WTC11 (cell line): Measurements from ENCODE around the gene ADAM8. TPM values are rescaled to one million over a fixed set of nuclear protein-coding genes. Genes with fewer than 3 reads are reported as not detected.

Source experiments
- ATAC-seq: fragments of 200-7000 bp; cut with Tn5 transposase; 2 replicates; pipeline ENCODE4 v1.10.0; 2021; ENCODE audit warnings: mild to moderate bottlenecking, moderate library complexity
- CTCF ChIA-PET: fragments of 300-600 bp; sonication (Branson Sonifier 250); formaldehyde crosslinking; loops from one replicate; lab custom pipeline; 2021; ENCODE audit warnings: antibody characterized with exemption; lab: Charles Lee
- POLR2A ChIA-PET: fragments of 350-600 bp; sonication (Branson Sonifier 250); formaldehyde crosslinking; loops from one replicate; lab custom pipeline; 2021; ENCODE audit warnings: antibody characterized with exemption; lab: Charles Lee
- DNase-seq: peaks from one replicate; pipeline ENCODE4 v3.0.0; 2021; ENCODE audit warnings: low spot score
- H3K27ac Mint-ChIP-seq: 2 replicates; pipeline ENCODE4 v1.8.0; 2021; ENCODE audit warnings: mixed read lengths
- H3K27me3 Mint-ChIP-seq: 2 replicates; pipeline ENCODE4 v1.8.0; 2021; ENCODE audit warnings: low read depth, mild to moderate bottlenecking, moderate library complexity, mixed read lengths
- H3K36me3 Mint-ChIP-seq: 2 replicates; pipeline ENCODE4 v1.8.0; 2021; ENCODE audit warnings: mixed read lengths
- H3K4me1 Mint-ChIP-seq: 2 replicates; pipeline ENCODE4 v1.8.0; 2022; ENCODE audit warnings: mixed read lengths
- H3K4me3 Mint-ChIP-seq: 2 replicates; pipeline ENCODE4 v1.8.0; 2021; ENCODE audit warnings: mild to moderate bottlenecking, moderate library complexity, mixed read lengths
- H3K9me3 Mint-ChIP-seq: 2 replicates; pipeline ENCODE4 v1.8.0; 2021; ENCODE audit warnings: mixed read lengths
- CDX4 ChIP-seq: fragments of 250-450 bp; sonication (Bioruptor Pico); IDR thresholded peaks from 2 replicates; pipeline ENCODE4 v1.9.0; 2021; ENCODE audit warnings: moderate library complexity, mild to moderate bottlenecking, inconsistent platforms, borderline replicate concordance
- CREB1 ChIP-seq: sonication (generic); formaldehyde crosslinking; IDR thresholded peaks from 2 replicates; pipeline ENCODE4 v1.8.0; 2023; ENCODE audit warnings: mild to moderate bottlenecking, missing genetic modification reagents
- CREM ChIP-seq: sonication (generic); formaldehyde crosslinking; IDR thresholded peaks from 2 replicates; pipeline ENCODE4 v1.8.1; 2022; ENCODE audit warnings: mild to moderate bottlenecking, missing genetic modification reagents, moderate library complexity
- CTCF ChIP-seq: fragments of 200-600 bp; IDR thresholded peaks from 2 replicates; pipeline ENCODE4 v1.8.0; 2022; ENCODE audit warnings: antibody characterized with exemption
- FOXP1 ChIP-seq: sonication (generic); formaldehyde crosslinking; IDR thresholded peaks from 2 replicates; pipeline ENCODE4 v1.8.0; 2022; ENCODE audit warnings: missing genetic modification reagents, mild to moderate bottlenecking, moderate library complexity, borderline replicate concordance
- GTF2I ChIP-seq: fragments of 250-450 bp; sonication (Bioruptor Pico); conservative IDR thresholded peaks from 2 replicates; pipeline ENCODE4 v1.4.0; 2021; ENCODE audit warnings: mild to moderate bottlenecking
- IRF1 ChIP-seq: sonication (generic); formaldehyde crosslinking; IDR thresholded peaks from 2 replicates; pipeline ENCODE4 v1.8.0; 2023; ENCODE audit warnings: missing genetic modification reagents
- JUN ChIP-seq: sonication (generic); formaldehyde crosslinking; IDR thresholded peaks from 2 replicates; pipeline ENCODE4 v1.8.0; 2023; ENCODE audit warnings: mild to moderate bottlenecking, missing genetic modification reagents
- MLX ChIP-seq: sonication (generic); formaldehyde crosslinking; IDR thresholded peaks from 2 replicates; pipeline ENCODE4 v1.8.1; 2023; ENCODE audit warnings: mild to moderate bottlenecking, missing genetic modification reagents, moderate library complexity
- NR1H2 ChIP-seq: sonication (generic); formaldehyde crosslinking; IDR thresholded peaks from 2 replicates; pipeline ENCODE4 v1.9.0; 2021; ENCODE audit warnings: mild to moderate bottlenecking, moderate library complexity, missing genetic modification reagents
- NR2C2 ChIP-seq: sonication (generic); formaldehyde crosslinking; IDR thresholded peaks from 2 replicates; pipeline ENCODE4 v1.8.0; 2022; ENCODE audit warnings: mild to moderate bottlenecking, missing genetic modification reagents
- NR3C1 ChIP-seq: sonication (generic); formaldehyde crosslinking; conservative IDR thresholded peaks from 2 replicates; pipeline ENCODE4 v1.8.1; 2023; ENCODE audit warnings: low read depth, mild to moderate bottlenecking, missing genetic modification reagents
- SP1 ChIP-seq: sonication (generic); formaldehyde crosslinking; conservative IDR thresholded peaks from 2 replicates; pipeline ENCODE4 v1.8.1; 2022; ENCODE audit warnings: missing genetic modification reagents
- TEAD1 ChIP-seq: sonication (generic); formaldehyde crosslinking; IDR thresholded peaks from 2 replicates; pipeline ENCODE4 v1.8.0; 2022; ENCODE audit warnings: mild to moderate bottlenecking, missing genetic modification reagents
- TP53 ChIP-seq: sonication (generic); formaldehyde crosslinking; IDR thresholded peaks from 2 replicates; pipeline ENCODE4 v1.8.1; 2023; ENCODE audit warnings: mild to moderate bottlenecking, missing genetic modification reagents
- ZNF138 ChIP-seq: sonication (generic); formaldehyde crosslinking; conservative IDR thresholded peaks from 2 replicates; pipeline ENCODE4 v1.8.1; 2022; ENCODE audit warnings: mild to moderate bottlenecking, moderate library complexity, missing genetic modification reagents
- ZNF263 ChIP-seq: sonication (generic); formaldehyde crosslinking; IDR thresholded peaks from 2 replicates; pipeline ENCODE4 v1.8.1; 2022; ENCODE audit warnings: low read depth, mild to moderate bottlenecking, moderate library complexity, missing genetic modification reagents
- ZNF396 ChIP-seq: fragments of 250-450 bp; sonication (Bioruptor Pico); IDR thresholded peaks from 2 replicates; pipeline ENCODE4 v1.8.0; 2021; ENCODE audit warnings: mild to moderate bottlenecking, moderate library complexity, borderline replicate concordance
- ZNF416 ChIP-seq: fragments of 250-450 bp; sonication (Bioruptor Pico); IDR thresholded peaks from 2 replicates; pipeline ENCODE4 v1.9.0; 2021; ENCODE audit warnings: mild to moderate bottlenecking, inconsistent platforms
- ZNF423 ChIP-seq: fragments of 250-450 bp; sonication (Bioruptor Pico); IDR thresholded peaks from 2 replicates; pipeline ENCODE4 v2.1.2; 2022; ENCODE audit warnings: mild to moderate bottlenecking, moderate library complexity
- total RNA-seq: library from RNA; stranded (reverse); gene quantifications from 3 replicates; pipeline ENCODE4 v1.2.3, GENCODE V29; 2021
- TF ChIP-seq, protein P1 (sequence below): sonication (generic); formaldehyde crosslinking; IDR thresholded peaks from 2 replicates; pipeline ENCODE4 v1.8.0; 2022; ENCODE audit warnings: mild to moderate bottlenecking, missing genetic modification reagents
- TF ChIP-seq, protein P2 (sequence below): sonication (generic); formaldehyde crosslinking; IDR thresholded peaks from 2 replicates; pipeline ENCODE4 v1.8.1; 2022; ENCODE audit warnings: mild to moderate bottlenecking, moderate library complexity, missing genetic modification reagents
- TF ChIP-seq, protein P3 (sequence below): sonication (generic); formaldehyde crosslinking; IDR thresholded peaks from 2 replicates; pipeline ENCODE4 v1.8.1; 2022; ENCODE audit warnings: low read depth, mild to moderate bottlenecking, moderate library complexity, missing genetic modification reagents, borderline replicate concordance

ADAM8 gene
- total RNA-seq, 1 experiment from 2014 or later = 7.2 TPM

DNA sequence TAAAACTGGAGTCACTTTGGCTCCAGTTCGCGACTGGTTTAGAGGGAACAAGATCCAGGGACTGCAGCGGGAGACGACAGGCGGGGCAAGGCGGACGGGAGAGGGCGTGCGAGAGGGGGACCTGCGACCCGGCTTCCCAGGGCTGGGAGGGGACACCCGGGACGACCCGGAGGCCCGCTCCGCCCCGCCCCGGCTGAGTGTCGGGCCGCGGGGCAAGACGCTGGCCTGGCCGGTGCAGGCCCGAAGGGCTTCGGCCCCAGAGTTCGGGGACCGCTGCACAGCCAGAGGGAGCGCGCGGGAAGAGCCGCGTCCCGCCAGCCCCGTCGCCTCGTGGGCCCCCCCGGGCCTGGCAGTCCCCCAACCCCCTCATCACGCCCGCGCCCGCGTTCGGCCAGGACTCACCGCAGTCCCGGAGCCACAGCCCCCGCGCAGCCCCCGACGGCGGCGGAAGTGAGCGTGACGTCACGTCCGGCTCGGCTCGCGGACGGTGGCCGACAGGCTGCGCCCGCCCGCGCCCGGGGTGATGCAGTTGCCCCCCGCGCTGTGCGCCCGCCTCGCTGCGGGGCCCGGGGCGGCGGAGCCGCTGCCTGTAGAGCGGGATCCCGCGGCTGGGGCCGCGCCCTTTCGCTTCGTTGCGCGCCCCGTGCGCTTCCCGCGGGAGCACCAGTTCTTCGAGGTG, 31.9 kb upstream of the ADAM8 start, which contains the start of the genes TUBGCP2 and ZNF511 (continued):
- no peak for TF ChIP-seq CTCF
- TF ChIP-seq TP53 (CRISPR knock-in tag) = 0 out of 2 replicates have a peak, but pooled peaks have one; percentile 45
- TF ChIP-seq CDX4 (CRISPR knock-in tag) = no peak
- TF ChIP-seq GTF2I (CRISPR knock-in tag) = no peak
- no peak for TF ChIP-seq ZNF138
- peak; percentile 55; the same call in 1 of the 2 replicates for TF ChIP-seq ZNF423 (CRISPR knock-in tag)
- TF ChIP-seq, protein P1, sequence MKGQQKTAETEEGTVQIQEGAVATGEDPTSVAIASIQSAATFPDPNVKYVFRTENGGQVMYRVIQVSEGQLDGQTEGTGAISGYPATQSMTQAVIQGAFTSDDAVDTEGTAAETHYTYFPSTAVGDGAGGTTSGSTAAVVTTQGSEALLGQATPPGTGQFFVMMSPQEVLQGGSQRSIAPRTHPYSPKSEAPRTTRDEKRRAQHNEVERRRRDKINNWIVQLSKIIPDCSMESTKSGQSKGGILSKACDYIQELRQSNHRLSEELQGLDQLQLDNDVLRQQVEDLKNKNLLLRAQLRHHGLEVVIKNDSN (CRISPR knock-in tag) = no peak
- TF ChIP-seq, protein P2, sequence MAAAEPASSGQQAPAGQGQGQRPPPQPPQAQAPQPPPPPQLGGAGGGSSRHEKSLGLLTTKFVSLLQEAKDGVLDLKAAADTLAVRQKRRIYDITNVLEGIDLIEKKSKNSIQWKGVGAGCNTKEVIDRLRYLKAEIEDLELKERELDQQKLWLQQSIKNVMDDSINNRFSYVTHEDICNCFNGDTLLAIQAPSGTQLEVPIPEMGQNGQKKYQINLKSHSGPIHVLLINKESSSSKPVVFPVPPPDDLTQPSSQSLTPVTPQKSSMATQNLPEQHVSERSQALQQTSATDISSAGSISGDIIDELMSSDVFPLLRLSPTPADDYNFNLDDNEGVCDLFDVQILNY (CRISPR knock-in tag) = no peak
- no peak; the same call in 1 of the 2 replicates for TF ChIP-seq JUN (CRISPR knock-in tag)
- TF ChIP-seq ZNF263 (CRISPR knock-in tag) = no peak
- no peak for TF ChIP-seq NR1H2 (CRISPR knock-in tag)
- peak; percentile 61; the same call in 1 of the 2 replicates for TF ChIP-seq FOXP1 (CRISPR knock-in tag)
- TF ChIP-seq, protein P3, sequence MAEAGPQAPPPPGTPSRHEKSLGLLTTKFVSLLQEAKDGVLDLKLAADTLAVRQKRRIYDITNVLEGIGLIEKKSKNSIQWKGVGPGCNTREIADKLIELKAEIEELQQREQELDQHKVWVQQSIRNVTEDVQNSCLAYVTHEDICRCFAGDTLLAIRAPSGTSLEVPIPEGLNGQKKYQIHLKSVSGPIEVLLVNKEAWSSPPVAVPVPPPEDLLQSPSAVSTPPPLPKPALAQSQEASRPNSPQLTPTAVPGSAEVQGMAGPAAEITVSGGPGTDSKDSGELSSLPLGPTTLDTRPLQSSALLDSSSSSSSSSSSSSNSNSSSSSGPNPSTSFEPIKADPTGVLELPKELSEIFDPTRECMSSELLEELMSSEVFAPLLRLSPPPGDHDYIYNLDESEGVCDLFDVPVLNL = peak; percentile 45; the same call in 1 of the 2 replicates
- no peak for TF ChIP-seq NR2C2 (CRISPR knock-in tag)
- 0 out of 2 replicates have a peak, but pooled peaks have one; percentile 42 for TF ChIP-seq IRF1 (CRISPR knock-in tag)

- DNase-seq = peak; percentile 76
- peak; percentile 1; the same call in 1 of the 2 replicates for ATAC-seq
- peak overlapping the region; percentile 97 for H3K4me3 Mint-ChIP-seq
- peaks cover 18% of the 10 kb centered on the region for H3K36me3 Mint-ChIP-seq
- H3K4me1 Mint-ChIP-seq = peaks cover 15% of the 10 kb centered on the region
- no peaks in the 10 kb centered on the region for H3K9me3 Mint-ChIP-seq
- H3K27me3 Mint-ChIP-seq = no peaks in the 10 kb centered on the region
- peak overlapping the region; percentile 93 for H3K27ac Mint-ChIP-seq
- ChIA-PET POLR2A (no interaction called here), CTCF (interaction anchor here (0.7 to 1.9 kb wide), 16 partner anchors 11 to 180 kb away, joined by 3 to 16 read pairs (median 4); partner anchors contain the start of genes FUOM, MTG1 and PAOX)
- TF ChIP-seq CDX4 (CRISPR knock-in tag) (no peak), ZNF416 (CRISPR knock-in tag) (no peak), NR3C1 (CRISPR knock-in tag) (no peak), GTF2I (CRISPR knock-in tag) (no peak), TEAD1 (CRISPR knock-in tag) (no peak), MLX (CRISPR knock-in tag) (no peak), CREM (no peak), SP1 (CRISPR knock-in tag) (no peak), CREB1 (CRISPR knock-in tag) (no peak), ZNF396 (CRISPR knock-in tag) (no peak)
- TF ChIP-seq, protein P3 = no peak
- TF ChIP-seq, protein P2 (CRISPR knock-in tag) = no peak
Measured at GRCh38 chr10:133307776-133308420, 31.2 kb upstream of the ADAM8 start.
